BJ (cell line): ENCODE data around the gene KIRREL3. TPM values are rescaled to one million over a fixed set of nuclear protein-coding genes. Genes with fewer than 3 reads are reported as not detected.

Source experiments
- CTCF ChIA-PET: fragments of 350-600 bp; formaldehyde crosslinking; extraction: SDS; loops from one replicate; lab custom pipeline; 2021; ENCODE audit warnings: antibody characterized with exemption, inconsistent platforms; lab: Yijun Ruan, JAX
- POLR2A ChIA-PET: fragments of 300-600 bp; sonication (Branson Sonifier 250); formaldehyde crosslinking; extraction: SDS; loops from one replicate; lab custom pipeline; 2021; ENCODE audit warnings: antibody characterized with exemption; lab: Charles Lee
- DNase-seq: peaks from one replicate; pipeline ENCODE4 v3.0.0-alpha.2; 2011; ENCODE audit warnings: low read depth
- H3K27me3 ChIP-seq: 2 replicates; pipeline ENCODE4 v1.6.0; 2011; ENCODE audit warnings: low read length; ENCODE audit not compliant: control insufficient read depth, insufficient read depth
- H3K36me3 ChIP-seq: 2 replicates; pipeline ENCODE4 v1.5.1; 2011; ENCODE audit warnings: low read length; ENCODE audit not compliant: control insufficient read depth, insufficient read depth
- H3K4me3 ChIP-seq: 2 replicates; pipeline ENCODE4 v1.5.1; 2011; ENCODE audit warnings: low read depth, mild to moderate bottlenecking, control low read depth, low read length
- CTCF ChIP-seq: IDR thresholded peaks from 2 replicates; pipeline ENCODE4 v1.5.1; 2011; ENCODE audit warnings: low read depth, mild to moderate bottlenecking, control low read depth, inconsistent platforms, low read length, moderate library complexity; ENCODE audit not compliant: insufficient read depth
- polyA plus RNA-seq: library from polyadenylated mRNA; depleted of rRNA; stranded (reverse); fragments of >200 nt; gene quantifications from 2 replicates; pipeline ENCODE4 v1.2.3, GENCODE V29; 2011

The KIRREL3 gene
- polyA plus RNA-seq, 1 experiment = 19.6 TPM

- Histone ChIP-seq H3K4me3 (no peak overlapping the region), H3K36me3 (no peaks in the 10 kb centered on the region; the same call in 1 of the 2 replicates), H3K27me3 (no peaks in the 10 kb centered on the region)
- CTCF ChIA-PET = interaction anchor here (0.6 to 1.0 kb wide), 3 partner anchors 11 to 774 kb away, joined by 3 read pairs; no protein-coding TSS in a partner anchor
- no peak for TF ChIP-seq CTCF
- POLR2A ChIA-PET = interaction anchor here (0.6 kb wide), 1 partner anchor 73 kb away, joined by 3 read pairs; no protein-coding TSS in a partner anchor
- peak; percentile 99 for DNase-seq
Observed at GRCh38 chr11:126917531-126918204, 82.9 kb downstream of the KIRREL3 start.

- H3K36me3 ChIP-seq = no peaks in the 10 kb centered on the region; the same call in 1 of the 2 replicates
- no peak for TF ChIP-seq CTCF
- H3K4me3 ChIP-seq = no peak overlapping the region
- POLR2A ChIA-PET = no interaction called here
- CTCF ChIA-PET = interaction anchor here (0.7 to 0.9 kb wide), 2 partner anchors 194 to 308 kb away, joined by 3 to 4 read pairs; no protein-coding TSS in a partner anchor
- DNase-seq = no peak
- H3K27me3 ChIP-seq = no peaks in the 10 kb centered on the region
Observed at GRCh38 chr11:126915430-126915829, 85.1 kb downstream of the KIRREL3 start.

GRCh38 chr11:126914941-126915340 lies 85.6 kb downstream of the KIRREL3 start:
- H3K27me3 ChIP-seq = no peaks in the 10 kb centered on the region
- no peaks in the 10 kb centered on the region; the same call in 1 of the 2 replicates for H3K36me3 ChIP-seq
- CTCF ChIA-PET = interaction anchor here (0.7 to 0.9 kb wide), 2 partner anchors 70 to 308 kb away, joined by 3 to 4 read pairs; no protein-coding TSS in a partner anchor
- H3K4me3 ChIP-seq = no peak overlapping the region
- no peak for TF ChIP-seq CTCF
- POLR2A ChIA-PET = no interaction called here
- peak; percentile 85 for DNase-seq

GRCh38 chr11:126914166-126914565 lies 86.4 kb downstream of the KIRREL3 start:
- no peak overlapping the region for H3K4me3 ChIP-seq
- no peak for DNase-seq
- CTCF ChIA-PET = interaction anchor here (0.7 to 1.2 kb wide), 2 partner anchors 54 to 71 kb away, joined by 3 to 4 read pairs; no protein-coding TSS in a partner anchor
- H3K36me3 ChIP-seq = no peaks in the 10 kb centered on the region; the same call in 1 of the 2 replicates
- no peak for TF ChIP-seq CTCF
- H3K27me3 ChIP-seq = no peaks in the 10 kb centered on the region
- POLR2A ChIA-PET = no interaction called here

- no peak for TF ChIP-seq CTCF
- no peak for DNase-seq
- no peak overlapping the region for H3K4me3 ChIP-seq
- no peaks in the 10 kb centered on the region; the same call in 1 of the 2 replicates for H3K36me3 ChIP-seq
- ChIA-PET POLR2A (no interaction called here), CTCF (no interaction called here)
- no peaks in the 10 kb centered on the region for H3K27me3 ChIP-seq
Observed at GRCh38 chr11:126904520-126904919, 96.0 kb downstream of the KIRREL3 start.
